ENCODE results near the gene SPDL1. TPM values are rescaled to one million over a fixed set of nuclear protein-coding genes. Genes with fewer than 3 reads are reported as not detected.
A peak's percentile ranks its signal among the peaks of the same experiment; 100 is the strongest.

The SPDL1 gene
- total RNA-seq, 3 donors from 2014 or later, result 4.5 to 12.5 (median 5.8) TPM

DNA sequence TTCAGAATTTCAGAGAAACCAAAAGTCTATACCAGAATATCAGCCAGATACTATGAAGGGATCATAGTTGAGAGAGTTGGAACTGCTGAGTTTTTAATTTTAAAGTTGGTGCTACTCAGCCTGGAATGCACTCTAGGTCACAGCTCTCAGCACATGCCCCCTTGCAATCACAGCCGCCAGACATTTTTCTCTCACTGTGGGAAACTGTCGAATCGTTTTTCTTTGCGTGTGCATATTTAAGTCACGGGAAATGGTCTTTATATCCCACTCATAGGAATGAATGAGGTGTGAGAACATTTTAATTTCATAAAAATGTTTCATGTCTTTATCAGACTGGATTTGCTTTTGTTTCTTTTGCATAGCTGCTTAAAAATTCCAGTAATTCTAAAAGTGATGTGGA is 12.2 kb upstream of the SPDL1 start:
- no peaks in the 10 kb centered on the region for H3K9me3 ChIP-seq
- intact Hi-C loops (cut with DNase I, micrococcal nuclease), result no loop called here
- no peak for TF ChIP-seq CTCF (IDR thresholded peaks at IDR 0.05)
- no peaks in the 10 kb centered on the region for H3K4me1 ChIP-seq (ENCODE audit: low read depth)
- no peak for ATAC-seq
- no peak for DNase-seq
- no peak overlapping the region for H3K4me3 ChIP-seq
- no peaks in the 10 kb centered on the region for H3K36me3 ChIP-seq (ENCODE audit: low read depth)

- intact Hi-C loops (cut with DNase I, micrococcal nuclease), result no loop called here
- ATAC-seq (peak; percentile 49), DNase-seq (no peak)
- TF ChIP-seq CTCF (IDR thresholded peaks at IDR 0.05), result no peak
- Histone ChIP-seq H3K9me3 (no peaks in the 10 kb centered on the region), H3K36me3 (ENCODE audit: low read depth) (no peaks in the 10 kb centered on the region), H3K4me1 (ENCODE audit: low read depth) (no peaks in the 10 kb centered on the region), H3K4me3 (no peak overlapping the region)
These were observed 9.4 kb upstream of the SPDL1 start for GRCh38 chr5:169574134-169574646.

- no peak for TF ChIP-seq CTCF (IDR thresholded peaks at IDR 0.05)
- Histone ChIP-seq H3K4me1 (ENCODE audit: low read depth) (no peaks in the 10 kb centered on the region), H3K4me3 (no peak overlapping the region), H3K9me3 (no peaks in the 10 kb centered on the region), H3K36me3 (ENCODE audit: low read depth) (no peaks in the 10 kb centered on the region)
- no peak for DNase-seq
- ATAC-seq, result peak; percentile 10
- intact Hi-C loops (cut with DNase I, micrococcal nuclease), result no loop called here
These were observed 7.4 kb upstream of the SPDL1 start for GRCh38 chr5:169576181-169576598.

- Histone ChIP-seq H3K36me3 (ENCODE audit: low read depth) (no peaks in the 10 kb centered on the region), H3K9me3 (no peaks in the 10 kb centered on the region), H3K4me1 (ENCODE audit: low read depth) (no peaks in the 10 kb centered on the region), H3K4me3 (no peak overlapping the region)
- TF ChIP-seq CTCF (IDR thresholded peaks at IDR 0.05), result no peak
- no peak for DNase-seq
- no peak for ATAC-seq
- intact Hi-C loops (cut with DNase I, micrococcal nuclease), result no loop called here
These were observed 5.6 kb upstream of the SPDL1 start for GRCh38 chr5:169577951-169578350.

GRCh38 chr5:169580964-169581363 is 2.6 kb upstream of the SPDL1 start:
- H3K4me3 ChIP-seq, result no peak overlapping the region
- peaks cover 5% of the 10 kb centered on the region for H3K4me1 ChIP-seq (ENCODE audit: low read depth)
- no peak for TF ChIP-seq CTCF (IDR thresholded peaks at IDR 0.05)
- no peak for DNase-seq
- ATAC-seq, result no peak
- intact Hi-C loops (cut with DNase I, micrococcal nuclease), result loop anchor here in 1 of 2 donors (10.0 kb wide), 1 partner anchor 906 kb away; no protein-coding TSS in a partner anchor
- no peaks in the 10 kb centered on the region for H3K9me3 ChIP-seq
- no peaks in the 10 kb centered on the region for H3K36me3 ChIP-seq (ENCODE audit: low read depth)
